GM19238 (cell line): ENCODE data around the gene TPSAB1.
"Not testable (repeated sequence)": the region's sequence is repeated elsewhere in the genome, so short reads cannot be mapped to it uniquely, and the experiment has no call there.

Source experiments
- DNase-seq: peaks from one replicate; pipeline ENCODE4 v3.0.0; 2011; ENCODE audit warnings: low spot score; ENCODE audit not compliant: insufficient read length

The TPSAB1 gene

GRCh38 chr16:1247903-1248537 is 7.5 kb downstream of the TPSAB1 start:
- not testable (repeated sequence) for DNase-seq

- not testable (repeated sequence) for DNase-seq
Observed at GRCh38 chr16:1249031-1249755, 8.7 kb downstream of the TPSAB1 start.

- not testable (repeated sequence) for DNase-seq
Observed at GRCh38 chr16:1253701-1254364, 13.3 kb downstream of the TPSAB1 start.

GRCh38 chr16:1254821-1255220 is 14.3 kb downstream of the TPSAB1 start:
- DNase-seq: not testable (repeated sequence)

GRCh38 chr16:1255276-1256122 is 15.0 kb downstream of the TPSAB1 start, which contains the start of gene TPSD1:
TPSD1 (plus strand) TSS chr16:1256069; CDS start chr16:1256281, 212 bp downstream.
- not testable (repeated sequence) for DNase-seq

- not testable (repeated sequence) for DNase-seq
Observed at GRCh38 chr16:1256296-1256873, 15.9 kb downstream of the TPSAB1 start.

- no peak for DNase-seq
Observed at GRCh38 chr16:1256874-1257322, 16.4 kb downstream of the TPSAB1 start.

- DNase-seq: no peak
Observed at GRCh38 chr16:1257561-1258224, 17.2 kb downstream of the TPSAB1 start.

GRCh38 chr16:1258225-1258600 is 17.7 kb downstream of the TPSAB1 start:
- DNase-seq: no peak

- no peak for DNase-seq
Observed at GRCh38 chr16:1258906-1259759, 18.6 kb downstream of the TPSAB1 start.

- DNase-seq: no peak
Observed at GRCh38 chr16:1259760-1260068, 19.2 kb downstream of the TPSAB1 start.

GRCh38 chr16:1260101-1260680 is 19.7 kb downstream of the TPSAB1 start:
- DNase-seq: no peak

- no peak for DNase-seq
Observed at GRCh38 chr16:1261131-1261892, 20.8 kb downstream of the TPSAB1 start.

- DNase-seq: no peak
Observed at GRCh38 chr16:1262210-1262845, 21.8 kb downstream of the TPSAB1 start.

- DNase-seq: no peak
Observed at GRCh38 chr16:1262846-1263221, 22.3 kb downstream of the TPSAB1 start.

- no peak for DNase-seq
Observed at GRCh38 chr16:1263591-1264344, 23.3 kb downstream of the TPSAB1 start.

- DNase-seq: no peak
Observed at GRCh38 chr16:1264345-1265089, 24.0 kb downstream of the TPSAB1 start.
